Osteocyte (in vitro differentiated cells): ENCODE results near the gene ARHGEF1. TPM values are rescaled to one million over a fixed set of nuclear protein-coding genes. Genes with fewer than 3 reads are reported as not detected.

Experiments used
- DNase-seq: peaks from one replicate; pipeline ENCODE4 v3.0.0; 2021; ENCODE audit warnings: mixed read lengths; ENCODE audit not compliant: unreplicated experiment; ENCODE audit errors: extremely low spot score
- H3K27ac Mint-ChIP-seq: one replicate; pipeline ENCODE4 v1.8.0; 2021; ENCODE audit warnings: mild to moderate bottlenecking, mixed read lengths; ENCODE audit not compliant: unreplicated experiment
- H3K27me3 Mint-ChIP-seq: one replicate; pipeline ENCODE4 v1.8.0; 2021; ENCODE audit warnings: mixed read lengths; ENCODE audit not compliant: unreplicated experiment
- H3K36me3 Mint-ChIP-seq: one replicate; pipeline ENCODE4 v1.8.0; 2021; ENCODE audit warnings: mixed read lengths; ENCODE audit not compliant: unreplicated experiment
- H3K4me1 Mint-ChIP-seq: one replicate; pipeline ENCODE4 v1.8.0; 2021; ENCODE audit warnings: mixed read lengths; ENCODE audit not compliant: unreplicated experiment
- H3K4me3 Mint-ChIP-seq: one replicate; pipeline ENCODE4 v1.8.0; 2021; ENCODE audit warnings: mild to moderate bottlenecking, moderate library complexity, mixed read lengths; ENCODE audit not compliant: unreplicated experiment
- H3K9me3 Mint-ChIP-seq: one replicate; pipeline ENCODE4 v1.8.0; 2021; ENCODE audit warnings: mixed read lengths; ENCODE audit not compliant: unreplicated experiment
- CTCF ChIP-seq: fragments of 200-600 bp; sonication (generic); IDR thresholded peaks from 2 replicates; pipeline ENCODE4 v1.5.0; 2021; ENCODE audit warnings: antibody characterized with exemption, mild to moderate bottlenecking, moderate library complexity
- total RNA-seq: library from RNA; stranded (reverse); gene quantifications from 2 replicates; pipeline ENCODE4 v1.2.1, GENCODE V29; 2021

Gene ARHGEF1
- total RNA-seq, 1 donor from 2014 or later = 97.3 TPM

- DNase-seq = no peak
- Mint-ChIP-seq H3K36me3 (peaks cover 42% of the 10 kb centered on the region), H3K4me3 (peak overlapping the region; percentile 86)
These were observed 21.1 kb upstream of the ARHGEF1 start for GRCh38 chr19:41861846-41862245.

DNA sequence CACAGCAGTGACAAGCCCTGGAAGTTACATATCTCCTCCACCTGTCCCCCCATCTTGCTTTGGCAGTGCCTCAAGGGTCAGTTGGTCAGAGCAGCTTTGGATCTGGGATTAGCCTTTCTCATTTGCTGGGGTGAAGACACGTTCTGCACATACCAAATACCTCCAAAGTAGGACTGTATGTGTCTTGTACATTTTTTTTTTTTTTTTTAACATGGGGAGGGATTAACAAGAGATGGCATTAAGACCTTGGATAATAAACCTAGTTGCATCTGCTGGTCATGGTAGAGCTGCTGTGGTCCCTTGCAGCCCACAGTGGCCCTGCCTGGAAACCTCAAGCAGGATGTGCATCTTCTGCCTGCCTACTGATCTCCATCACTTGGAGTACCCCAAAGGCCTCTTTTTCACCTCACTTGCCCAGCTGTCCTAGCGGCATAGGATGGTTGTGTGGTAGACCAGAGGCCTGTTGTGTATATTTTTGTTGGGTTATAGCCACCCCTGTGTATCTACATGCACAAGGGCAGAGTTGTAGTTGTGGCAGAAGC, 20.5 kb upstream of the ARHGEF1 start:
- Mint-ChIP-seq H3K27me3 (peaks cover under 1% of the 10 kb centered on the region), H3K9me3 (no peaks in the 10 kb centered on the region), H3K36me3 (peaks cover 42% of the 10 kb centered on the region), H3K4me1 (peaks cover 36% of the 10 kb centered on the region), H3K27ac (no peak overlapping the region), H3K4me3 (peak overlapping the region; percentile 18)
- no peak for DNase-seq
- TF ChIP-seq CTCF = no peak

More at GRCh38 chr19:41861846-41862245, 21.1 kb upstream of the ARHGEF1 start:
- TF ChIP-seq CTCF = no peak
- H3K27ac Mint-ChIP-seq = no peak overlapping the region
- H3K27me3 Mint-ChIP-seq = peaks cover 6% of the 10 kb centered on the region
- H3K9me3 Mint-ChIP-seq = no peaks in the 10 kb centered on the region
- peaks cover 36% of the 10 kb centered on the region for H3K4me1 Mint-ChIP-seq

- Mint-ChIP-seq H3K27me3 (no peaks in the 10 kb centered on the region), H3K4me1 (peaks cover 36% of the 10 kb centered on the region), H3K4me3 (no peak overlapping the region), H3K9me3 (no peaks in the 10 kb centered on the region), H3K27ac (no peak overlapping the region), H3K36me3 (peaks cover 48% of the 10 kb centered on the region)
- TF ChIP-seq CTCF = no peak
- no peak for DNase-seq
These were observed 19.6 kb upstream of the ARHGEF1 start for GRCh38 chr19:41863209-41863931.

- peaks cover 51% of the 10 kb centered on the region for H3K36me3 Mint-ChIP-seq
- no peak for TF ChIP-seq CTCF
- no peak for DNase-seq
- no peak overlapping the region for H3K4me3 Mint-ChIP-seq
- H3K27ac Mint-ChIP-seq = no peak overlapping the region
- H3K9me3 Mint-ChIP-seq = no peaks in the 10 kb centered on the region
- H3K27me3 Mint-ChIP-seq = no peaks in the 10 kb centered on the region
- peaks cover 33% of the 10 kb centered on the region for H3K4me1 Mint-ChIP-seq
These were observed 18.6 kb upstream of the ARHGEF1 start for GRCh38 chr19:41864374-41864773.

GRCh38 chr19:41866284-41866683, 16.7 kb upstream of the ARHGEF1 start:
- H3K4me3 Mint-ChIP-seq = no peak overlapping the region
- H3K9me3 Mint-ChIP-seq = no peaks in the 10 kb centered on the region
- peaks cover 26% of the 10 kb centered on the region for H3K4me1 Mint-ChIP-seq
- no peak overlapping the region for H3K27ac Mint-ChIP-seq
- TF ChIP-seq CTCF = no peak
- DNase-seq = no peak
- H3K27me3 Mint-ChIP-seq = no peaks in the 10 kb centered on the region
- peaks cover 57% of the 10 kb centered on the region for H3K36me3 Mint-ChIP-seq
